ENCODE results near the gene RUNX2. TPM values are rescaled to one million over a fixed set of nuclear protein-coding genes. Genes with fewer than 3 reads are reported as not detected.

RUNX2 gene
- polyA plus RNA-seq, 1 donor (not counting 4 experiments of a cell fraction or from before 2014, with no cell fraction given): 1.4 TPM

DNA sequence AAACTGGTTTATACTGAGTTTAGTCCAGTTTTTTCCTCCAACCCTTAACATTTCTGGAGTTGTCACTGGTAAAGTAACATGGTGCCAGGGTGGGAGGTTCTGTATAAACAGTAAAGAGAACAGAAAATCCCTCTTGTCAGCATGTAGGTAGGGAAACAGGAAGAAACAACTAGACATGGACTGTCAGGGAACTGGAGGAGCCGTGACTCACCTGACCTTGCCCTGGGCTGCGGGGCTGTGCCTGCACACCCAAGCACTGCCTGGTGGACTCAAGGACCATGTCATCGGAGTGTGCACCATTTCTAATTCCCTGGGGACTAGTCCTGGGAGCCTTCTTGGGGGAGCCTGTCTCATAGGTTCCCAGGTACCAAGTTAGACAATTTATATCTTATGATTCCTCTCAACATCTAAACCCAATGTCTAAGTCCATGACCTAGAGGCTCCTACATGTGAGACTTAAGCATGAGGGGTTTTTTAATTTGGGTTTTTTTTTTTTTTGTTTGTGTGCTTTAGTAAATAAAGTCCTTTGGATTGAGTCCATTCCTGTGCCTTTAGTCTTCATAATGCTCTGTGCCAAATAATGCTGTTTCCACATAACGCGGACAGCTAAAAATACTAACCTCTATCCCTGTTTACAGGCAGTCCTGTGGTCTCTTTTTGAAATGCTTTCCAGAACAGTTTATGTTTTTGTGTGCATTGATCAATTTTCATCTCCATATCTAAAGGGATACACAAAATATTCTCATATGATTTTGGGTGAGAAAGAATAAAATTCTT is 186.5 kb downstream of the RUNX2 start:
- Histone ChIP-seq H3K4me3 (ENCODE audit: control insufficient read depth in 2 of 3, extremely low read depth in 1 of 3, insufficient read depth in 2 of 3, low read depth in 1 of 3, low read length in 3 of 3) (no peak overlapping the region), H3K27ac (ENCODE audit: control insufficient read depth, insufficient read depth, low read length) (no peak overlapping the region), H2AFZ (ENCODE audit: control insufficient read depth, low read length) (no peak overlapping the region), H3K36me3 (ENCODE audit: control insufficient read depth in 2 of 2, extremely low read depth in 1 of 2, insufficient read depth in 2 of 2, low read length in 2 of 2) (no peaks in the 10 kb centered on the region), H3K27me3 (ENCODE audit: control insufficient read depth, extremely low read depth, insufficient read depth, low read length) (no peaks in the 10 kb centered on the region), H3K9me1 (ENCODE audit: control insufficient read depth, extremely low read depth, insufficient read depth, low read length) (no peaks in the 10 kb centered on the region), H3K9ac (ENCODE audit: control insufficient read depth, extremely low read depth, insufficient read depth, low read length) (no peak overlapping the region), H3K9me3 (ENCODE audit: control insufficient read depth, low read depth, low read length) (no peaks in the 10 kb centered on the region), H3K4me1 (ENCODE audit: control insufficient read depth, extremely low read depth, insufficient read depth, low read length) (no peaks in the 10 kb centered on the region), H3K79me2 (ENCODE audit: control insufficient read depth, insufficient read depth, low read length) (no peaks in the 10 kb centered on the region), H4K20me1 (ENCODE audit: control insufficient read depth, extremely low read depth, insufficient read depth, low read length) (no peaks in the 10 kb centered on the region), H3K4me2 (ENCODE audit: control insufficient read depth, extremely low read depth, insufficient read depth, low read depth, low read length) (no peak overlapping the region)
- TF ChIP-seq EZH2 (IDR thresholded peaks at IDR 0.05; ENCODE audit: low read length) (no peak), CTCF (optimal IDR thresholded peaks at IDR 0.05 in 1 of 3, IDR thresholded peaks at IDR 0.05 in 1 of 3, conservative IDR thresholded peaks at IDR 0.05 in 1 of 3; ENCODE audit: extremely low read depth in 1 of 3, insufficient read depth in 2 of 3, low read length in 3 of 3) (no peak)
- FAIRE-seq (no peak), DNase-seq (ENCODE audit: low read depth, low spot score) (no peak)
- dilution Hi-C loops (cut with MboI; ENCODE audit: extremely low pct_ligation_motif_present, low sequenced_read_pairs): no loop called here

GRCh38 chr6:45518013-45518720 is 190.0 kb downstream of the RUNX2 start:
- dilution Hi-C loops (cut with MboI; ENCODE audit: extremely low pct_ligation_motif_present, low sequenced_read_pairs): no loop called here
- no peaks in the 10 kb centered on the region for H3K9me3 ChIP-seq (ENCODE audit: control insufficient read depth, low read depth, low read length)
- no peaks in the 10 kb centered on the region for H3K4me1 ChIP-seq (ENCODE audit: control insufficient read depth, extremely low read depth, insufficient read depth, low read length)
- no peak overlapping the region for H3K9ac ChIP-seq (ENCODE audit: control insufficient read depth, extremely low read depth, insufficient read depth, low read length)
- no peaks in the 10 kb centered on the region for H3K27me3 ChIP-seq (ENCODE audit: control insufficient read depth, extremely low read depth, insufficient read depth, low read length)
- H3K36me3 ChIP-seq (ENCODE audit: control insufficient read depth in 2 of 2, extremely low read depth in 1 of 2, insufficient read depth in 2 of 2, low read length in 2 of 2): no peaks in the 10 kb centered on the region
- H3K9me1 ChIP-seq (ENCODE audit: control insufficient read depth, extremely low read depth, insufficient read depth, low read length): no peaks in the 10 kb centered on the region
- no peak overlapping the region for H3K4me2 ChIP-seq (ENCODE audit: control insufficient read depth, extremely low read depth, insufficient read depth, low read depth, low read length)
- no peaks in the 10 kb centered on the region for H4K20me1 ChIP-seq (ENCODE audit: control insufficient read depth, extremely low read depth, insufficient read depth, low read length)
- no peaks in the 10 kb centered on the region for H3K79me2 ChIP-seq (ENCODE audit: control insufficient read depth, insufficient read depth, low read length)
- TF ChIP-seq EZH2 (IDR thresholded peaks at IDR 0.05; ENCODE audit: low read length) (no peak), CTCF (optimal IDR thresholded peaks at IDR 0.05 in 1 of 3, IDR thresholded peaks at IDR 0.05 in 1 of 3, conservative IDR thresholded peaks at IDR 0.05 in 1 of 3; ENCODE audit: extremely low read depth in 1 of 3, insufficient read depth in 2 of 3, low read length in 3 of 3) (no peak)
- DNase-seq (ENCODE audit: low read depth, low spot score): no peak
- H3K27ac ChIP-seq (ENCODE audit: control insufficient read depth, insufficient read depth, low read length): no peak overlapping the region
- no peak for FAIRE-seq
- no peak overlapping the region for H2AFZ ChIP-seq (ENCODE audit: control insufficient read depth, low read length)
- H3K4me3 ChIP-seq (ENCODE audit: control insufficient read depth in 2 of 3, extremely low read depth in 1 of 3, insufficient read depth in 2 of 3, low read depth in 1 of 3, low read length in 3 of 3): no peak overlapping the region
